ENCODE measurements around the gene UNC5C. TPM values are rescaled to one million over a fixed set of nuclear protein-coding genes. Genes with fewer than 3 reads are reported as not detected.

The UNC5C gene
- total RNA-seq, 1 donor from 2014 or later = 12.0 TPM

DNA sequence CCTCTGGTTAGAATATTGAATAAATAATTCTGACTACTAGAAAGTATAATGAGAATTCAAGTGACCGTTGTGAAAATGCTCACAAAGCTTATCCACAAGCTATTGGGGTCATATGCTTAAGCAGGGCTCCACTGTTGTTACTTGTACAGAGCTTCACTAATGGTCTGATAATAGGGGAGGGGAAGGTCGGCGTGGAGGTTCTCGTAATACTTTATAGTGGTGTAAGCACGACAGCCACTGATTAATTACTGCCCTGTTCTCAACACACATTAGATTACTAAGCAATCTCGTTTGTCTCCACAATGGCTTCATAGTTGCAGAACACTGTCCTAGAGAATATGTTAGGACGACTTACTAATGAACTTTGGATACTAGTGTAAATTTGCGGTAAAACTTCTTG, 11.6 kb downstream of the UNC5C start:
- Histone ChIP-seq H3K9me3 (no peaks in the 10 kb centered on the region), H3K4me1 (no peaks in the 10 kb centered on the region), H3K36me3 (no peaks in the 10 kb centered on the region), H3K27me3 (no peaks in the 10 kb centered on the region), H3K4me3 (no peak overlapping the region), H3K27ac (no peak overlapping the region)
- no peak for DNase-seq (ENCODE audit: extremely low spot score in 2 of 2)
- intact Hi-C loops (cut with DNase I) = no loop called here
- TF ChIP-seq, protein P1, sequence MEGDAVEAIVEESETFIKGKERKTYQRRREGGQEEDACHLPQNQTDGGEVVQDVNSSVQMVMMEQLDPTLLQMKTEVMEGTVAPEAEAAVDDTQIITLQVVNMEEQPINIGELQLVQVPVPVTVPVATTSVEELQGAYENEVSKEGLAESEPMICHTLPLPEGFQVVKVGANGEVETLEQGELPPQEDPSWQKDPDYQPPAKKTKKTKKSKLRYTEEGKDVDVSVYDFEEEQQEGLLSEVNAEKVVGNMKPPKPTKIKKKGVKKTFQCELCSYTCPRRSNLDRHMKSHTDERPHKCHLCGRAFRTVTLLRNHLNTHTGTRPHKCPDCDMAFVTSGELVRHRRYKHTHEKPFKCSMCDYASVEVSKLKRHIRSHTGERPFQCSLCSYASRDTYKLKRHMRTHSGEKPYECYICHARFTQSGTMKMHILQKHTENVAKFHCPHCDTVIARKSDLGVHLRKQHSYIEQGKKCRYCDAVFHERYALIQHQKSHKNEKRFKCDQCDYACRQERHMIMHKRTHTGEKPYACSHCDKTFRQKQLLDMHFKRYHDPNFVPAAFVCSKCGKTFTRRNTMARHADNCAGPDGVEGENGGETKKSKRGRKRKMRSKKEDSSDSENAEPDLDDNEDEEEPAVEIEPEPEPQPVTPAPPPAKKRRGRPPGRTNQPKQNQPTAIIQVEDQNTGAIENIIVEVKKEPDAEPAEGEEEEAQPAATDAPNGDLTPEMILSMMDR (IDR thresholded peaks at IDR 0.05) = no peak
- TF ChIP-seq POLR2A (IDR thresholded peaks at IDR 0.05) (no peak), POLR2AphosphoS5 (IDR thresholded peaks at IDR 0.05; ENCODE audit: insufficient read depth in 1 of 2, low read depth in 1 of 2) (no peak)

DNA sequence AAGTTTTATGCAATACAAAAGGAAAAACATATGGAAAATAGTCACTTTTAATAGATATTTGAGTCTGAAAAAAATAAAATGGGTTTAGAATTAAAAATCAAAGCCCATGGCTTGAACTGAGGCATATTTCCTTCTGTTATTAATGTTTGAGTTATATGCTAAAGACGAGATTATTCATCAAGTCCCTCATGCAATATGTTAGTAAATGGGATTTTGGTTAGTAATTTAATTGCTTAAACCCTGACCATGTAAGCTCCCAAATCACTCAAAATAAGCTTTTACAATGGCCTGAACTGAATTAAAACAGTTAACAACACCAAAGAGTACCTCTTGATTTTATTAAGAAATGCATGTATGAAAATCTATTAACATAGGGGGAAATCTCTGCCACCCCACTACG, 12.1 kb downstream of the UNC5C start:
- Histone ChIP-seq H3K27ac (no peak overlapping the region), H3K4me3 (no peak overlapping the region), H3K27me3 (no peaks in the 10 kb centered on the region), H3K36me3 (no peaks in the 10 kb centered on the region), H3K9me3 (no peaks in the 10 kb centered on the region), H3K4me1 (no peaks in the 10 kb centered on the region)
- DNase-seq (ENCODE audit: extremely low spot score in 2 of 2) = no peak
- intact Hi-C loops (cut with DNase I) = no loop called here
- no peak for TF ChIP-seq POLR2AphosphoS5 (IDR thresholded peaks at IDR 0.05; ENCODE audit: insufficient read depth in 1 of 2, low read depth in 1 of 2)
- no peak for TF ChIP-seq POLR2A (IDR thresholded peaks at IDR 0.05)
- TF ChIP-seq, protein P1 (IDR thresholded peaks at IDR 0.05) = no peak

DNA sequence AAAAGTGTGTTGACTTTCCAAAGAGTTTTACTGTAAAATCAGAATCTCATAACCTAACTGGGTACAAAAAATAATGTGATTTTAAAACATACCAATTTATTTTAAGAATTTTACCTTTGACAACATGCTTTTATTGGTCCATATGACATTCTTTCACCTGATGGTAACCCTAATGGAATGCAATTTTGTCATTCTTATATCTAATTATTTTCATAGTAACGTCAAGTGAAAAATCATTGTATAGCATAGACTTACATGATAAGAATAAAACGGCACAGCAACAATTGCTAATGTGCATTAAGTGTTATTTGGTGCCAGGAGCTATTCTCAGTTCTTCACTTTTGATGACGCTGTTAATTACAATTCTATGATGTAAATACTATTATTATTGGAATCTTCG, 13.6 kb downstream of the UNC5C start:
- TF ChIP-seq POLR2AphosphoS5 (IDR thresholded peaks at IDR 0.05; ENCODE audit: insufficient read depth in 1 of 2, low read depth in 1 of 2) = no peak
- TF ChIP-seq, protein P1 (IDR thresholded peaks at IDR 0.05) = no peak
- TF ChIP-seq POLR2A (IDR thresholded peaks at IDR 0.05) = no peak
- Histone ChIP-seq H3K4me1 (no peaks in the 10 kb centered on the region), H3K9me3 (no peaks in the 10 kb centered on the region), H3K27me3 (no peaks in the 10 kb centered on the region), H3K36me3 (no peaks in the 10 kb centered on the region), H3K27ac (no peak overlapping the region), H3K4me3 (no peak overlapping the region)
- intact Hi-C loops (cut with DNase I) = no loop called here
- DNase-seq (ENCODE audit: extremely low spot score in 2 of 2) = no peak

DNA sequence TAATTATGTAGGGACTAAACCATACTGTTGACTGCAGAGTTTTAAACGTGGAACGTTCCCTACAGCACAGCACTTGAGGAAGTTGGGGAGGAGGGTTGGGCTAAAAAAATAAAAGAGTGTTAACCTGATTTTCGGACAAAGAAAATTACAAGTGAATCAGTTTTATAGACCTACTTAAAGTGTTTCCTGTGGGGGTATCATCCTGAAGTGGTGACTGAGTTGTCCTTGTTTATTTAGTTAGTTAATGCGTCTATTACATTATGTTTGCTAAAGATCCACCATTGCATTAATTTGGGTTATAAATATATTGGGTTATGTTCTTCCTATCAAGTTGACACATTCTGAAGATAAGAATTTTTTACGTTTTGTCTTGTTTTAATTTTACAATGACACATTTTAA, 14.7 kb downstream of the UNC5C start:
- DNase-seq (ENCODE audit: extremely low spot score in 2 of 2) = no peak
- TF ChIP-seq, protein P1 (IDR thresholded peaks at IDR 0.05) = no peak
- no peak for TF ChIP-seq POLR2AphosphoS5 (IDR thresholded peaks at IDR 0.05; ENCODE audit: insufficient read depth in 1 of 2, low read depth in 1 of 2)
- TF ChIP-seq POLR2A (IDR thresholded peaks at IDR 0.05) = no peak
- Histone ChIP-seq H3K9me3 (no peaks in the 10 kb centered on the region), H3K36me3 (no peaks in the 10 kb centered on the region), H3K27me3 (no peaks in the 10 kb centered on the region), H3K27ac (no peak overlapping the region), H3K4me1 (no peaks in the 10 kb centered on the region), H3K4me3 (no peak overlapping the region)
- intact Hi-C loops (cut with DNase I) = no loop called here

DNA sequence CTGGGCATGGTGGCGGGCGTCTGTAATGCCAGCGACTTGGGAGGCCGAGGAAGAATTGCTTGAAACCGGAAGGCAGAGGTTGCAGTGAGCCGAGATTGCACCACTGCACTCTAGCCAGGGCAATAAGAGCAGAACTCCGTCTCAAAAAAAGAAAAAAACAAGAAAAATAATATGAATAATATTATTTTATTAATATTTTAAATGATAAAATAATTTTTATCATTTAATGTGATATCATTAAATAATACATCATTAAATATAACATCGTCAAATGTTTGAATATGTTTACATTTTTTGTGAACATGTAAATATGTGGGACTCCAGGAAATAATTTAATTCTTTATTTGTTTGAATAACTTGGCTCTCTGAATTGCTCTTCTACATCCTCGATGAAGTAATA, 15.5 kb downstream of the UNC5C start:
- intact Hi-C loops (cut with DNase I) = no loop called here
- no peaks in the 10 kb centered on the region for H3K9me3 ChIP-seq
- no peaks in the 10 kb centered on the region for H3K27me3 ChIP-seq
- H3K36me3 ChIP-seq = no peaks in the 10 kb centered on the region
- H3K4me3 ChIP-seq = no peak overlapping the region
- H3K4me1 ChIP-seq = no peaks in the 10 kb centered on the region
- TF ChIP-seq, protein P1 (IDR thresholded peaks at IDR 0.05) = no peak
- TF ChIP-seq POLR2A (IDR thresholded peaks at IDR 0.05) = no peak
- no peak for TF ChIP-seq POLR2AphosphoS5 (IDR thresholded peaks at IDR 0.05; ENCODE audit: insufficient read depth in 1 of 2, low read depth in 1 of 2)
- no peak overlapping the region for H3K27ac ChIP-seq
- no peak for DNase-seq (ENCODE audit: extremely low spot score in 2 of 2)

Measured in vagina (tissue), 2 donors.